Measurements from ENCODE around the gene MATN4.

MATN4 gene

GRCh38 chr20:45340236-45340847 lies 32.2 kb upstream of the MATN4 start:
- CTCF ChIA-PET = interaction anchor here (1.0 to 2.3 kb wide), 4 partner anchors 19 to 97 kb away, joined by 3 to 6 read pairs (median 4); no protein-coding TSS in a partner anchor
- Histone ChIP-seq H3K4me3 (ENCODE audit: control insufficient read depth in 1 of 7, extremely low read depth in 1 of 7, insufficient read depth in 4 of 7, low read depth in 2 of 7, low read length in 6 of 7) (no peak overlapping the region), H3K4me1 (ENCODE audit: control extremely low read depth in 1 of 4, control insufficient read depth in 4 of 4, insufficient read depth in 4 of 4, low read length in 3 of 4) (peaks cover 0 to 20% (median 8%) of the 10 kb centered on the region in 4 experiments), H3K36me3 (ENCODE audit: control insufficient read depth in 4 of 4, insufficient read depth in 4 of 4, low read length in 3 of 4) (peaks cover 0 to 2% (median 0%) of the 10 kb centered on the region in 4 experiments), H3K27me3 (replicated peaks in 2 of 5; ENCODE audit: control insufficient read depth in 4 of 5, insufficient read depth in 5 of 5, low read length in 4 of 5) (no peaks in the 10 kb centered on the region), H3K9me3 (ENCODE audit: control extremely low read depth in 1 of 5, control insufficient read depth in 4 of 5, insufficient read depth in 2 of 5, low read depth in 1 of 5, low read length in 4 of 5) (no peaks in the 10 kb centered on the region), H3K27ac (ENCODE audit: insufficient read depth in 1 of 2, low read depth in 1 of 2, low read length in 2 of 2, poor library complexity in 1 of 2, severe bottlenecking in 2 of 2) (no peak overlapping the region)
- WGBS (ENCODE audit: insufficient coverage) = 100% methylated on average over 3 of the region's 5 CpGs
- DNase-seq = no peak
- POLR2A ChIA-PET = no interaction called here

GRCh38 chr20:45339799-45340198 lies 31.7 kb upstream of the MATN4 start:
- Histone ChIP-seq H3K36me3 (ENCODE audit: control insufficient read depth in 4 of 4, insufficient read depth in 4 of 4, low read length in 3 of 4) (peaks cover 0 to 2% (median 0%) of the 10 kb centered on the region in 4 experiments), H3K9me3 (ENCODE audit: control extremely low read depth in 1 of 5, control insufficient read depth in 4 of 5, insufficient read depth in 2 of 5, low read depth in 1 of 5, low read length in 4 of 5) (no peaks in the 10 kb centered on the region), H3K27ac (ENCODE audit: insufficient read depth in 1 of 2, low read depth in 1 of 2, low read length in 2 of 2, poor library complexity in 1 of 2, severe bottlenecking in 2 of 2) (no peak overlapping the region), H3K27me3 (replicated peaks in 2 of 5; ENCODE audit: control insufficient read depth in 4 of 5, insufficient read depth in 5 of 5, low read length in 4 of 5) (no peaks in the 10 kb centered on the region), H3K4me1 (ENCODE audit: control extremely low read depth in 1 of 4, control insufficient read depth in 4 of 4, insufficient read depth in 4 of 4, low read length in 3 of 4) (peaks cover 0 to 20% (median 6%) of the 10 kb centered on the region in 4 experiments), H3K4me3 (ENCODE audit: control insufficient read depth in 1 of 7, extremely low read depth in 1 of 7, insufficient read depth in 4 of 7, low read depth in 2 of 7, low read length in 6 of 7) (no peak overlapping the region)
- POLR2A ChIA-PET = no interaction called here
- no peak for DNase-seq
- WGBS (ENCODE audit: insufficient coverage) = 100% methylated on average over 2 of the region's 2 CpGs
- CTCF ChIA-PET = interaction anchor here (1.0 to 1.5 kb wide), 3 partner anchors 22 to 97 kb away, joined by 3 to 5 read pairs (median 3); no protein-coding TSS in a partner anchor

- Histone ChIP-seq H3K4me3 (ENCODE audit: control insufficient read depth in 1 of 7, extremely low read depth in 1 of 7, insufficient read depth in 4 of 7, low read depth in 2 of 7, low read length in 6 of 7) (no peak overlapping the region), H3K36me3 (ENCODE audit: control insufficient read depth in 4 of 4, insufficient read depth in 4 of 4, low read length in 3 of 4) (peaks cover 0 to 2% (median 0%) of the 10 kb centered on the region in 4 experiments), H3K27ac (ENCODE audit: insufficient read depth in 1 of 2, low read depth in 1 of 2, low read length in 2 of 2, poor library complexity in 1 of 2, severe bottlenecking in 2 of 2) (no peak overlapping the region), H3K27me3 (replicated peaks in 2 of 5; ENCODE audit: control insufficient read depth in 4 of 5, insufficient read depth in 5 of 5, low read length in 4 of 5) (no peaks in the 10 kb centered on the region), H3K4me1 (ENCODE audit: control extremely low read depth in 1 of 4, control insufficient read depth in 4 of 4, insufficient read depth in 4 of 4, low read length in 3 of 4) (peaks cover 0 to 14% (median 3%) of the 10 kb centered on the region in 4 experiments), H3K9me3 (ENCODE audit: control extremely low read depth in 1 of 5, control insufficient read depth in 4 of 5, insufficient read depth in 2 of 5, low read depth in 1 of 5, low read length in 4 of 5) (no peaks in the 10 kb centered on the region)
- 94% methylated on average over 5 of the region's 6 CpGs for WGBS (ENCODE audit: insufficient coverage)
- ChIA-PET CTCF (interaction anchor here (0.9 to 1.5 kb wide), 3 partner anchors 32 to 98 kb away, joined by 3 to 5 read pairs (median 3); no protein-coding TSS in a partner anchor), POLR2A (interaction anchor here (0.6 kb wide), 1 partner anchor 555 kb away, joined by 3 read pairs; no protein-coding TSS in a partner anchor)
- DNase-seq = no peak
Observed at GRCh38 chr20:45339084-45339483, 31.0 kb upstream of the MATN4 start.

GRCh38 chr20:45338121-45339030 lies 30.3 kb upstream of the MATN4 start:
- Histone ChIP-seq H3K27me3 (replicated peaks in 2 of 5; ENCODE audit: control insufficient read depth in 4 of 5, insufficient read depth in 5 of 5, low read length in 4 of 5) (no peaks in the 10 kb centered on the region), H3K4me3 (ENCODE audit: control insufficient read depth in 1 of 7, extremely low read depth in 1 of 7, insufficient read depth in 4 of 7, low read depth in 2 of 7, low read length in 6 of 7) (no peak overlapping the region), H3K27ac (ENCODE audit: insufficient read depth in 1 of 2, low read depth in 1 of 2, low read length in 2 of 2, poor library complexity in 1 of 2, severe bottlenecking in 2 of 2) (no peak overlapping the region), H3K4me1 (ENCODE audit: control extremely low read depth in 1 of 4, control insufficient read depth in 4 of 4, insufficient read depth in 4 of 4, low read length in 3 of 4) (peaks cover 0 to 9% (median 0%) of the 10 kb centered on the region in 4 experiments), H3K9me3 (ENCODE audit: control extremely low read depth in 1 of 5, control insufficient read depth in 4 of 5, insufficient read depth in 2 of 5, low read depth in 1 of 5, low read length in 4 of 5) (no peaks in the 10 kb centered on the region), H3K36me3 (ENCODE audit: control insufficient read depth in 4 of 4, insufficient read depth in 4 of 4, low read length in 3 of 4) (peaks cover 0 to 2% (median 0%) of the 10 kb centered on the region in 4 experiments)
- 89% methylated on average over 9 of the region's 11 CpGs for WGBS (ENCODE audit: insufficient coverage)
- ChIA-PET CTCF (interaction anchor here (0.9 to 1.8 kb wide), 2 partner anchors 32 to 99 kb away, joined by 3 to 5 read pairs; no protein-coding TSS in a partner anchor), POLR2A (interaction anchor here (0.6 kb wide), 1 partner anchor 555 kb away, joined by 3 read pairs; no protein-coding TSS in a partner anchor)
- DNase-seq = no peak

- POLR2A ChIA-PET = no interaction called here
- no peaks in the 10 kb centered on the region for H3K9me3 ChIP-seq (ENCODE audit: control extremely low read depth in 1 of 5, control insufficient read depth in 4 of 5, insufficient read depth in 2 of 5, low read depth in 1 of 5, low read length in 4 of 5)
- H3K36me3 ChIP-seq (ENCODE audit: control insufficient read depth in 4 of 4, insufficient read depth in 4 of 4, low read length in 3 of 4) = peaks cover 0 to 2% (median under 1%) of the 10 kb centered on the region in 4 experiments
- WGBS (ENCODE audit: insufficient coverage) = 98% methylated on average over 14 of the region's 15 CpGs
- no peak for DNase-seq
- H3K27ac ChIP-seq (ENCODE audit: insufficient read depth in 1 of 2, low read depth in 1 of 2, low read length in 2 of 2, poor library complexity in 1 of 2, severe bottlenecking in 2 of 2) = no peak overlapping the region
- CTCF ChIA-PET = interaction anchor here (0.8 to 1.8 kb wide), 7 partner anchors 12 to 100 kb away, joined by 3 to 5 read pairs (median 4); partner anchors contain the start of gene SYS1
- no peaks in the 10 kb centered on the region for H3K27me3 ChIP-seq (replicated peaks in 2 of 5; ENCODE audit: control insufficient read depth in 4 of 5, insufficient read depth in 5 of 5, low read length in 4 of 5)
- no peak overlapping the region for H3K4me3 ChIP-seq (ENCODE audit: control insufficient read depth in 1 of 7, extremely low read depth in 1 of 7, insufficient read depth in 4 of 7, low read depth in 2 of 7, low read length in 6 of 7)
- H3K4me1 ChIP-seq (ENCODE audit: control extremely low read depth in 1 of 4, control insufficient read depth in 4 of 4, insufficient read depth in 4 of 4, low read length in 3 of 4) = peaks cover 0 to 7% (median 0%) of the 10 kb centered on the region in 4 experiments
Observed at GRCh38 chr20:45337367-45338120, 29.4 kb upstream of the MATN4 start.

GRCh38 chr20:45336530-45337366 lies 28.6 kb upstream of the MATN4 start:
- Histone ChIP-seq H3K36me3 (ENCODE audit: control insufficient read depth in 4 of 4, insufficient read depth in 4 of 4, low read length in 3 of 4) (peaks cover 0 to 2% (median under 1%) of the 10 kb centered on the region in 4 experiments), H3K9me3 (ENCODE audit: control extremely low read depth in 1 of 5, control insufficient read depth in 4 of 5, insufficient read depth in 2 of 5, low read depth in 1 of 5, low read length in 4 of 5) (no peaks in the 10 kb centered on the region), H3K27me3 (replicated peaks in 2 of 5; ENCODE audit: control insufficient read depth in 4 of 5, insufficient read depth in 5 of 5, low read length in 4 of 5) (no peaks in the 10 kb centered on the region), H3K4me3 (ENCODE audit: control insufficient read depth in 1 of 7, extremely low read depth in 1 of 7, insufficient read depth in 4 of 7, low read depth in 2 of 7, low read length in 6 of 7) (no peak overlapping the region), H3K4me1 (ENCODE audit: control extremely low read depth in 1 of 4, control insufficient read depth in 4 of 4, insufficient read depth in 4 of 4, low read length in 3 of 4) (peaks cover 0 to under 1% (median 0%) of the 10 kb centered on the region in 4 experiments), H3K27ac (ENCODE audit: insufficient read depth in 1 of 2, low read depth in 1 of 2, low read length in 2 of 2, poor library complexity in 1 of 2, severe bottlenecking in 2 of 2) (no peak overlapping the region)
- 96% methylated on average over 11 of the region's 11 CpGs for WGBS (ENCODE audit: insufficient coverage)
- POLR2A ChIA-PET = interaction anchor here (1.0 kb wide), 1 partner anchor 99 kb away, joined by 3 read pairs; no protein-coding TSS in a partner anchor
- DNase-seq = no peak
- CTCF ChIA-PET = interaction anchor here (0.8 to 1.8 kb wide), 7 partner anchors 11 to 100 kb away, joined by 3 to 5 read pairs (median 4); partner anchors contain the start of gene SYS1
